GM13976 (cell line): Measurements from ENCODE around the gene TBL1XR1.

Experiments used
- DNase-seq: peaks from one replicate; pipeline ENCODE4 v3.0.0; 2012; ENCODE audit warnings: low spot score
- CTCF ChIP-seq: IDR thresholded peaks from 2 replicates; pipeline ENCODE4 v1.5.1; 2012; ENCODE audit warnings: borderline replicate concordance, mild to moderate bottlenecking; ENCODE audit not compliant: insufficient read depth; ENCODE audit errors: extremely low read depth, missing control alignments, control extremely low read depth
- in situ Hi-C: fragments of 300-500 bp; cut with MboI; formaldehyde crosslinking; loops from one replicate; pipeline ENCODE4 v1.12.0; 2022; ENCODE audit warnings: low sequenced_read_pairs, mixed read lengths, inconsistent platforms; ENCODE audit not compliant: unreplicated experiment

TBL1XR1 gene

GRCh38 chr3:177126015-177126773 is 71.1 kb downstream of the TBL1XR1 start:
- DNase-seq: no peak
- in situ Hi-C loops: no loop called here
- TF ChIP-seq CTCF: no peak

- in situ Hi-C loops: no loop called here
- DNase-seq: no peak
- no peak for TF ChIP-seq CTCF
Measured at GRCh38 chr3:177124882-177125281, 72.4 kb downstream of the TBL1XR1 start.

GRCh38 chr3:177123822-177124221 is 73.5 kb downstream of the TBL1XR1 start:
- no peak for DNase-seq
- in situ Hi-C loops: no loop called here
- no peak for TF ChIP-seq CTCF

- in situ Hi-C loops: no loop called here
- TF ChIP-seq CTCF: no peak
- DNase-seq: no peak
Measured at GRCh38 chr3:177122183-177122856, 75.0 kb downstream of the TBL1XR1 start.

GRCh38 chr3:177119829-177120228 is 77.5 kb downstream of the TBL1XR1 start:
- in situ Hi-C loops: no loop called here
- TF ChIP-seq CTCF: no peak

GRCh38 chr3:177114253-177114652 is 83.0 kb downstream of the TBL1XR1 start:
- TF ChIP-seq CTCF: no peak

More at GRCh38 chr3:177119829-177120228, 77.5 kb downstream of the TBL1XR1 start:
- DNase-seq: no peak

More at GRCh38 chr3:177114253-177114652, 83.0 kb downstream of the TBL1XR1 start:
- in situ Hi-C loops: no loop called here
- no peak for DNase-seq
